ENCODE data around the gene FRMD3. TPM values are rescaled to one million over a fixed set of nuclear protein-coding genes. Genes with fewer than 3 reads are reported as not detected.

Gene FRMD3
- total RNA-seq, 4 donors from 2014 or later, result 15.9 to 28.6 (median 20.7) TPM

GRCh38 chr9:83538890-83539238 lies 663 bp upstream of the FRMD3 start:
- Histone ChIP-seq H3K27ac (peak overlapping the region in 2 of 3 donors; percentile 52 to 79), H3K4me1 (peaks cover 0 to 16% of the 10 kb centered on the region in 2 donors), H3K27me3 (no peaks in the 10 kb centered on the region), H3K4me3 (replicated peaks in 1 of 3) (peak overlapping the region in 1 of 3 donors; percentile 58), H3K36me3 (no peaks in the 10 kb centered on the region), H3K9me3 (no peaks in the 10 kb centered on the region)
- TF ChIP-seq POLR2A (IDR thresholded peaks at IDR 0.05) (no peak), CTCF (IDR thresholded peaks at IDR 0.05) (peak in 1 of 6 experiments; percentile 6)
- intact Hi-C loops (cut with DNase I), result loop anchor here (5.0 kb wide), 2 partner anchors 207 to 337 kb away; no protein-coding TSS in a partner anchor
- WGBS, 2 donors, result 34 to 39% methylated on average over 6 of the region's 6 CpGs
- peak in 1 of 2 donors; percentile 9 for DNase-seq

GRCh38 chr9:83537331-83538171 lies 650 bp downstream of the FRMD3 start:
- 2 to 5% methylated on average over 28 to 40 of the region's 63 CpGs for WGBS, 2 donors
- intact Hi-C loops (cut with DNase I), result loop anchor here (5.0 kb wide), 2 partner anchors 205 to 335 kb away; no protein-coding TSS in a partner anchor
- Histone ChIP-seq H3K27ac (peak overlapping the region in 2 of 3 donors; percentile 52 to 79), H3K4me1 (peaks cover 0 to 16% of the 10 kb centered on the region in 2 donors), H3K36me3 (no peaks in the 10 kb centered on the region), H3K4me3 (replicated peaks in 1 of 3) (peak overlapping the region; percentile 17 to 62 (median 58)), H3K9me3 (no peaks in the 10 kb centered on the region), H3K27me3 (no peaks in the 10 kb centered on the region)
- no peak for TF ChIP-seq CTCF (IDR thresholded peaks at IDR 0.05)
- TF ChIP-seq POLR2A (IDR thresholded peaks at IDR 0.05), result no peak
- DNase-seq, result peak; percentile 24 to 35

GRCh38 chr9:83536332-83536731 lies 1.9 kb downstream of the FRMD3 start:
- Histone ChIP-seq H3K36me3 (no peaks in the 10 kb centered on the region), H3K4me3 (replicated peaks in 1 of 3) (no peak overlapping the region), H3K27ac (no peak overlapping the region), H3K9me3 (no peaks in the 10 kb centered on the region), H3K27me3 (no peaks in the 10 kb centered on the region), H3K4me1 (peaks cover 0 to 16% of the 10 kb centered on the region in 2 donors)
- no peak for DNase-seq
- WGBS, 2 donors, result 73 to 83% methylated on average over 1 of the region's 1 CpG
- TF ChIP-seq POLR2A (IDR thresholded peaks at IDR 0.05) (no peak), CTCF (IDR thresholded peaks at IDR 0.05) (no peak)
- intact Hi-C loops (cut with DNase I), result loop anchor here (5.0 kb wide), 2 partner anchors 204 to 334 kb away; no protein-coding TSS in a partner anchor

GRCh38 chr9:83535736-83536135 lies 2.5 kb downstream of the FRMD3 start:
- DNase-seq, result no peak
- TF ChIP-seq POLR2A (IDR thresholded peaks at IDR 0.05) (no peak), CTCF (IDR thresholded peaks at IDR 0.05) (no peak)
- Histone ChIP-seq H3K4me3 (replicated peaks in 1 of 3) (no peak overlapping the region), H3K27ac (no peak overlapping the region), H3K4me1 (peaks cover 0 to 16% of the 10 kb centered on the region in 2 donors), H3K36me3 (no peaks in the 10 kb centered on the region), H3K27me3 (no peaks in the 10 kb centered on the region), H3K9me3 (no peaks in the 10 kb centered on the region)
- WGBS, 2 donors, result 80% methylated on average over 3 of the region's 3 CpGs
- intact Hi-C loops (cut with DNase I), result loop anchor here (5.0 kb wide), 2 partner anchors 203 to 333 kb away; no protein-coding TSS in a partner anchor

GRCh38 chr9:83533296-83533695 lies 4.9 kb downstream of the FRMD3 start:
- Histone ChIP-seq H3K27me3 (no peaks in the 10 kb centered on the region), H3K9me3 (no peaks in the 10 kb centered on the region), H3K36me3 (no peaks in the 10 kb centered on the region), H3K4me1 (peaks cover 0 to 10% of the 10 kb centered on the region in 2 donors), H3K4me3 (replicated peaks in 1 of 3) (no peak overlapping the region), H3K27ac (no peak overlapping the region)
- TF ChIP-seq CTCF (IDR thresholded peaks at IDR 0.05), result no peak
- no peak for TF ChIP-seq POLR2A (IDR thresholded peaks at IDR 0.05)
- intact Hi-C loops (cut with DNase I), result no loop called here
- no peak for DNase-seq
- 92 to 98% methylated on average over 2 of the region's 2 CpGs for WGBS, 2 donors

Data from thyroid gland (tissue), 4 donors.